SK-N-SH treated with all-trans-retinoic acid at 6 μM for 48 hours (cell line): Measurements from ENCODE around the gene SNX32.

Experiments
- BACH2 ChIP-seq: fragments of 250-450 bp; sonication (Bioruptor Pico); IDR thresholded peaks from 2 replicates; pipeline ENCODE4 v1.9.0; 2021; ENCODE audit warnings: mild to moderate bottlenecking, borderline replicate concordance
- CSRNP3 ChIP-seq: fragments of 250-450 bp; sonication (Bioruptor Pico); IDR thresholded peaks from 2 replicates; pipeline ENCODE4 v1.5.1; 2021; ENCODE audit warnings: mild to moderate bottlenecking, moderate library complexity
- RARB ChIP-seq: fragments of 250-450 bp; sonication (Bioruptor Pico); IDR thresholded peaks from 2 replicates; pipeline ENCODE4 v1.8.0; 2021; ENCODE audit warnings: mild to moderate bottlenecking, moderate library complexity

GRCh38 chr11:65814986-65815565 is 18.7 kb upstream of the SNX32 start:
- no peak for TF ChIP-seq BACH2 (CRISPR knock-in tag)
- no peak for TF ChIP-seq RARB (CRISPR knock-in tag)
- no peak for TF ChIP-seq CSRNP3 (CRISPR knock-in tag)
